Breast epithelium (tissue), 4 donors: ENCODE results near the gene MYL9. TPM values are rescaled to one million over a fixed set of nuclear protein-coding genes. Genes with fewer than 3 reads are reported as not detected.

ENCODE experiments used
- DNase-seq, 2 donors: peaks; one replicate each; pipeline ENCODE4 v3.0.0-alpha.2; 2019; ENCODE audit warnings: low spot score in 2 of 2
- H3K27ac ChIP-seq, 2 donors: fragments of 200-600 bp; sonication (generic) in 1 of 2; one replicate each; pipeline ENCODE4 v1.5.1; 2016 to 2019; ENCODE audit warnings: mild to moderate bottlenecking in 1 of 2
- H3K27me3 ChIP-seq, 2 donors: fragments of 200-600 bp; sonication (generic) in 1 of 2; one replicate each; pipeline versions ENCODE4 v1.5.1 to v1.6.0; 2017 to 2019; ENCODE audit warnings: control low read depth in 1 of 2, mild to moderate bottlenecking in 1 of 2
- H3K36me3 ChIP-seq: fragments of 200-600 bp; one replicate; pipeline ENCODE4 v1.5.1; 2019
- H3K4me1 ChIP-seq, 2 donors: fragments of 200-600 bp; sonication (generic); one replicate each; pipeline ENCODE4 v1.5.1; 2016 to 2019; ENCODE audit warnings: control low read depth in 1 of 2
- H3K4me3 ChIP-seq, 3 donors: fragments of 200-600 bp; sonication (generic); 1 replicate in 2 of 3; 2 replicates in 1 of 3; pipeline ENCODE4 v1.5.1; 2016 to 2019; ENCODE audit warnings: mild to moderate bottlenecking in 3 of 3, moderate library complexity in 2 of 3
- H3K9me3 ChIP-seq, 2 donors: fragments of 200-600 bp; sonication (generic) in 1 of 2; one replicate each; pipeline ENCODE4 v1.5.1; 2016 to 2019; ENCODE audit warnings: control low read depth in 1 of 2
- POLR2A ChIP-seq: fragments of 450-650 bp; IDR thresholded peaks from one replicate; pipeline ENCODE4 v1.6.1; 2016; ENCODE audit warnings: antibody characterized with exemption, mild to moderate bottlenecking, moderate library complexity
- POLR2AphosphoS5 ChIP-seq, 3 donors: sonication (generic); formaldehyde crosslinking; IDR thresholded peaks; one replicate each; pipeline ENCODE4 v1.6.1; 2017; ENCODE audit warnings: antibody characterized with exemption in 3 of 3
- intact Hi-C: fragments of 100-400 bp; cut with DNase I; formaldehyde crosslinking; loops from one replicate; pipeline ENCODE4 v1.15.1; 2023; ENCODE audit warnings: low total_unique reads
- total RNA-seq, 3 donors: library from RNA; depleted of rRNA; stranded (reverse); fragments of >200 nt; gene quantifications; one replicate each; pipeline ENCODE4 v1.1.0, GENCODE V29; 2016
- TF ChIP-seq, protein P1 (sequence below), 3 donors: fragments of 450-650 bp; IDR thresholded peaks; one replicate each; pipeline ENCODE4 v1.5.1; 2016 to 2017; ENCODE audit warnings: antibody characterized with exemption in 3 of 3, mild to moderate bottlenecking in 3 of 3, moderate library complexity in 3 of 3

Gene MYL9
- 100 to 1,000 TPM in 1 of 3 donors, 10 to 100 TPM in 2; 72.9 to 112 (median 91.8) TPM for total RNA-seq

DNA sequence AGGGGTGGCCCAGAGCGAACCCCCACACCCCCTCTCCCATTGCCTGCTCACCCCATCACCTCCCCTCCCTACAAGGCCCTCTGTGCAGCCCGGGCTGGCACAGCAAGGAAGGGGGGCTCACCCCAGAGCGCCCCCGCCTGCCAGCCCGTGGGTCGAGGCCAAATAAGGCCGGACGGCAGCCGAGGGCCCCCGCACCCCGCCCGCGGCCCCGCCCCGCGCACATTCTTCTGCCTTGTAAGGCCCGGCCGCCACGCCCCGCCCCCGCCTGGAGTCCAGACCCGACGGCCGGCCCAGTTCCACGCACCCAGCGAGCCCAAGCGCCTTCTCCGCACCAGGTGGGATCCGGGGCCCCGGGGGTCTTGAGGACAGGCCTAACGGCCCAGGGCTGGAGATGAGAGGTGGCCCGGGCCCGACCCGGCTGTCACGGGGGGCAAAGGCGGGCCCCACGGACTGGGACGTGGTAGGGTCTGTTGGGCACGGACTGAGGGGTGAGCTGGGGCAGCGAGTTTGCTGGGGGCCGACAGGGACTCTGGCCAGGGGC, at the start of gene MYL9:
Gene MYL9, plus strand, starts transcription at position 293 of the 541 bp plus-strand sequence. CDS start 3,366 bp downstream, outside the sequence.
- intact Hi-C loops = no loop called here
- no peaks in the 10 kb centered on the region for H3K36me3 ChIP-seq
- H3K27me3 ChIP-seq = no peaks in the 10 kb centered on the region
- TF ChIP-seq, protein P1, sequence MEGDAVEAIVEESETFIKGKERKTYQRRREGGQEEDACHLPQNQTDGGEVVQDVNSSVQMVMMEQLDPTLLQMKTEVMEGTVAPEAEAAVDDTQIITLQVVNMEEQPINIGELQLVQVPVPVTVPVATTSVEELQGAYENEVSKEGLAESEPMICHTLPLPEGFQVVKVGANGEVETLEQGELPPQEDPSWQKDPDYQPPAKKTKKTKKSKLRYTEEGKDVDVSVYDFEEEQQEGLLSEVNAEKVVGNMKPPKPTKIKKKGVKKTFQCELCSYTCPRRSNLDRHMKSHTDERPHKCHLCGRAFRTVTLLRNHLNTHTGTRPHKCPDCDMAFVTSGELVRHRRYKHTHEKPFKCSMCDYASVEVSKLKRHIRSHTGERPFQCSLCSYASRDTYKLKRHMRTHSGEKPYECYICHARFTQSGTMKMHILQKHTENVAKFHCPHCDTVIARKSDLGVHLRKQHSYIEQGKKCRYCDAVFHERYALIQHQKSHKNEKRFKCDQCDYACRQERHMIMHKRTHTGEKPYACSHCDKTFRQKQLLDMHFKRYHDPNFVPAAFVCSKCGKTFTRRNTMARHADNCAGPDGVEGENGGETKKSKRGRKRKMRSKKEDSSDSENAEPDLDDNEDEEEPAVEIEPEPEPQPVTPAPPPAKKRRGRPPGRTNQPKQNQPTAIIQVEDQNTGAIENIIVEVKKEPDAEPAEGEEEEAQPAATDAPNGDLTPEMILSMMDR (IDR thresholded peaks at IDR 0.05) = no peak
- TF ChIP-seq POLR2A (peak; percentile 49), POLR2AphosphoS5 (IDR thresholded peaks at IDR 0.05) (peak in 1 of 3 donors; percentile 64)
- peak within 1 kb of the TSS; percentile 78 to 97 (median 85) for H3K4me3 ChIP-seq
- peaks cover 0 to 7% of the 10 kb centered on the region in 2 donors for H3K4me1 ChIP-seq
- H3K9me3 ChIP-seq = no peaks in the 10 kb centered on the region
- peak; percentile 87 to 94 for DNase-seq
- H3K27ac ChIP-seq = peak within 1 kb of the TSS; percentile 95 to 99

DNA sequence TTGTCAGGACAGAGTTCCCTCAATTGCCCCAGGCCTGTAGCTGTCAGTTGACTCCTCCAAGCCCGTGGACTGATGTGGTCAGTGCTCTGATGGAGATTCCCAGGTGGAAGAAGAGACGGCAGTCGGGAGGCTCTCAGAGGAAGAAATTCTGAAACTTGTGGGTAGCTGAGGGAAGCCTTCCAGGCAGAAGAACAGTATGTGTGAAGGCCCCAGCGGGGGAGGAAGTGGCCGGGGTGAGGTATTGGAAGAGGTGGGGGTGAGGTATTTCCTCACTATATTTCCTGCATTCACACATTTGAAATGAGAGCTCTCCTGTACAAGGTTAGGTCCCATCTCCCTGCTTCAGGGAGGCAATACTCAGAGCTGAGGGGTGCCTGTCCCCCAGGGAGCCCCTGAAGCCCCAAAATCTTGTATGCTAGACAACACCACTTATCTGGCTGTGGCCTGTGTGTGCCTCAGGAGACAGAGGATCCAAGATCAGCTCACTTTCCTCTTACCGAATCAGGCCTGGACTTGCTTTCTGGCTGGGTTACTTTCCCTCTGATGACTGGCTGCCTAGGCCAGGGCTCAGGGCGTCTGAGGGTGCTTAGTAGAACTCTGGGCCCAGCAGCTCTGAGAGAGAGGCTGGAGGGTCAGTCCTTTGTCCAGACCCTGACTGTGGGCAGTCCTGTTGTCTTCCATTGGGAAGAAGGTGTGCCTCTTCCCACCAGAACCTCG, 49.3 kb upstream of the MYL9 start:
- DNase-seq = no peak
- Histone ChIP-seq H3K4me1 (peaks cover 6 to 16% of the 10 kb centered on the region in 2 donors), H3K4me3 (peak overlapping the region in 1 of 3 donors; percentile 24), H3K27me3 (no peaks in the 10 kb centered on the region), H3K27ac (peak overlapping the region; percentile 82 to 89), H3K9me3 (no peaks in the 10 kb centered on the region), H3K36me3 (peaks cover 4% of the 10 kb centered on the region)
- TF ChIP-seq, protein P1 (IDR thresholded peaks at IDR 0.05) = no peak
- TF ChIP-seq POLR2AphosphoS5 (IDR thresholded peaks at IDR 0.05) = no peak
- intact Hi-C loops = no loop called here

DNA sequence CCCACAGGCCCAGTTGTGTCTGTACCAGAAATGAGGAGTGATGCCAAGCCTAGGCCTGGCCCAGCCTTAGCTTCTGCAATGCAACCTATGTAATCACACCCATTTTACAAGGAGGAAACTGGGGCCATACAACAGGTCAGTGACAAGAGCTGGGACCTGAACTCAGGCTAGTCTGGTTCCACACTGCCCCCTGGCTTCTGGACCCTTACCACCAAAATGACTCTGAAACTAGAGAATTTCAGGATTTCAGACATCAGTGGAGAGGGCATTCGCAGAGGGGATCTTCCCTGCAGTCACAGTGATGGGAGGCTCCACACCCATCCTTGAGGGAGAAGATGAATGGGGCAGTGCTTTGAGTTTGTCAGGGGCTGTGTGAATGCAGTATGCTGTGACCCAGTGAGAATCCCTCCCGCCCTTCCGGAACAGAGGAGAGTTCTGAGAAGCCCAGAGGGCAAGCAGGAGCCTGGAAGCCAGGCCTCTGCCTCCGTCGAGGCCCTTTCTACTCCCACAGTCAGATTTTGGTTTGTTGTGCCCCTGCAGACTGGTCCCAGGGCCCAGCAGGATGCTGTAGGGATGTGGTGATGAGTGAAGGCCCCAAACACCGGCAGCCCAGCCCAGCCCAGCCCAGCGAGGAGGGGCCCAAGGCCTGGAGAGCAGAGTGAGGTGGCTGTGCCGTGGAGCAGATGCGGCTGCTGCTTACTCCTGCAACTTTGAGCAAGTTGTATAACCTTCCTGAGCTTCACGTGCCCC, 48.1 kb upstream of the MYL9 start:
- H3K36me3 ChIP-seq = peaks cover 7% of the 10 kb centered on the region
- peak overlapping the region; percentile 82 to 89 for H3K27ac ChIP-seq
- H3K9me3 ChIP-seq = no peaks in the 10 kb centered on the region
- peak overlapping the region in 1 of 3 donors; percentile 26 for H3K4me3 ChIP-seq
- TF ChIP-seq POLR2A = no peak
- TF ChIP-seq POLR2AphosphoS5 (IDR thresholded peaks at IDR 0.05) = no peak
- TF ChIP-seq, protein P1 (IDR thresholded peaks at IDR 0.05) = no peak
- DNase-seq = no peak
- H3K4me1 ChIP-seq = peaks cover 6 to 16% of the 10 kb centered on the region in 2 donors
- H3K27me3 ChIP-seq = no peaks in the 10 kb centered on the region
- intact Hi-C loops = no loop called here

DNA sequence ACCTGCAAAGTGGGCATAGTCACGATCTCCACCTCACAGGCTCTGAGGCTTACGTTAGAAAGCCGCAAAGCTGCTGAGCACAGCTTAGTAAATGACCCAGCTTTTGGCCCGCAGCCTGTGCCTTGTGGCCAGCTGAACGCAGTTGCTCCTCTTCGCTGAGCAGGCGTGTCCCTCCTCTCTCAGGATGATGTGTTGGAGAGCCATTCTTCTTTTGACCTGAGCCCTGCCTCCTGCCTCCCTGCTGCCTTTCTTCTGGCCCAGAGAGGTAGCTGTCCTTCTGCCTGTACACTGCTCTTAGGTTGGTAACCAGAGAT, 47.6 kb upstream of the MYL9 start:
- peak overlapping the region; percentile 82 to 89 for H3K27ac ChIP-seq
- peak in 1 of 3 donors; percentile 14 for TF ChIP-seq POLR2AphosphoS5 (IDR thresholded peaks at IDR 0.05)
- TF ChIP-seq, protein P1 (IDR thresholded peaks at IDR 0.05) = no peak
- intact Hi-C loops = no loop called here
- peaks cover 7% of the 10 kb centered on the region for H3K36me3 ChIP-seq
- peak overlapping the region in 1 of 3 donors; percentile 26 for H3K4me3 ChIP-seq
- H3K27me3 ChIP-seq = no peaks in the 10 kb centered on the region
- no peaks in the 10 kb centered on the region for H3K9me3 ChIP-seq
- DNase-seq = peak; percentile 58 to 69
- H3K4me1 ChIP-seq = peaks cover 6 to 16% of the 10 kb centered on the region in 2 donors
